Measurements from ENCODE around the gene TMEM109.

- TF ChIP-seq EP300 (IDR thresholded peaks at IDR 0.05) = no peak
- TF ChIP-seq POLR2A (IDR thresholded peaks at IDR 0.05) = no peak
- TF ChIP-seq, protein P1, sequence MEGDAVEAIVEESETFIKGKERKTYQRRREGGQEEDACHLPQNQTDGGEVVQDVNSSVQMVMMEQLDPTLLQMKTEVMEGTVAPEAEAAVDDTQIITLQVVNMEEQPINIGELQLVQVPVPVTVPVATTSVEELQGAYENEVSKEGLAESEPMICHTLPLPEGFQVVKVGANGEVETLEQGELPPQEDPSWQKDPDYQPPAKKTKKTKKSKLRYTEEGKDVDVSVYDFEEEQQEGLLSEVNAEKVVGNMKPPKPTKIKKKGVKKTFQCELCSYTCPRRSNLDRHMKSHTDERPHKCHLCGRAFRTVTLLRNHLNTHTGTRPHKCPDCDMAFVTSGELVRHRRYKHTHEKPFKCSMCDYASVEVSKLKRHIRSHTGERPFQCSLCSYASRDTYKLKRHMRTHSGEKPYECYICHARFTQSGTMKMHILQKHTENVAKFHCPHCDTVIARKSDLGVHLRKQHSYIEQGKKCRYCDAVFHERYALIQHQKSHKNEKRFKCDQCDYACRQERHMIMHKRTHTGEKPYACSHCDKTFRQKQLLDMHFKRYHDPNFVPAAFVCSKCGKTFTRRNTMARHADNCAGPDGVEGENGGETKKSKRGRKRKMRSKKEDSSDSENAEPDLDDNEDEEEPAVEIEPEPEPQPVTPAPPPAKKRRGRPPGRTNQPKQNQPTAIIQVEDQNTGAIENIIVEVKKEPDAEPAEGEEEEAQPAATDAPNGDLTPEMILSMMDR (IDR thresholded peaks at IDR 0.05) = no peak
Measured at GRCh38 chr11:60910281-60910687, 3.7 kb upstream of the TMEM109 start.
